CD4-positive, alpha-beta T cell (primary cell): ENCODE results near the gene MYBL2. TPM values are rescaled to one million over a fixed set of nuclear protein-coding genes. Genes with fewer than 3 reads are reported as not detected.

Experiments
- ATAC-seq: fragments of 200-7000 bp; cut with Tn5 transposase; one replicate; pipeline ENCODE4 v1.10.0; 2022; ENCODE audit warnings: mild to moderate bottlenecking; ENCODE audit not compliant: poor library complexity
- CTCF ChIA-PET: fragments of 350-600 bp; sonication (Branson Sonifier 250); formaldehyde crosslinking; loops from one replicate; lab custom pipeline; 2021; ENCODE audit warnings: antibody characterized with exemption, inconsistent platforms; lab: Charles Lee
- POLR2A ChIA-PET: fragments of 350-600 bp; sonication (Branson Sonifier 250); formaldehyde crosslinking; loops from one replicate; lab custom pipeline; 2021; ENCODE audit warnings: antibody characterized with exemption, inconsistent platforms; lab: Charles Lee
- DNase-seq, 14 experiments: peaks; one replicate each; pipeline ENCODE4 v3.0.0-alpha.2; 2013 to 2020; ENCODE audit warnings: mixed read lengths in 2 of 14
- H3K27ac ChIP-seq, 2 donors: one replicate each; pipeline versions ENCODE4 v1.5.1 to v1.7.0; 2013; ENCODE audit warnings: low read length in 2 of 2, low read depth in 1 of 2, mild to moderate bottlenecking in 1 of 2
- H3K27me3 ChIP-seq, 2 experiments: 1 replicate in 1 of 2; 2 replicates in 1 of 2; pipeline versions ENCODE4 v1.6.1 to v1.7.0; 2013; ENCODE audit warnings: low read length in 2 of 2, control low read depth in 1 of 2, mild to moderate bottlenecking in 1 of 2, moderate library complexity in 1 of 2; ENCODE audit not compliant: insufficient read depth in 2 of 2, control insufficient read depth in 1 of 2
- H3K36me3 ChIP-seq: one replicate; pipeline ENCODE4 v1.6.1; 2013; ENCODE audit warnings: low read length, control low read depth; ENCODE audit not compliant: insufficient read depth
- H3K4me1 ChIP-seq: one replicate; pipeline ENCODE4 v1.6.1; 2013; ENCODE audit warnings: low read length, control low read depth; ENCODE audit not compliant: insufficient read depth
- H3K4me3 ChIP-seq: one replicate; pipeline ENCODE4 v1.5.1; 2013; ENCODE audit warnings: mild to moderate bottlenecking, low read length, moderate library complexity
- H3K9me3 ChIP-seq, 2 experiments: 1 replicate in 1 of 2; 2 replicates in 1 of 2; pipeline versions ENCODE4 v1.6.1 to v1.7.0; 2013; ENCODE audit warnings: low read length in 2 of 2, mild to moderate bottlenecking in 2 of 2, control low read depth in 1 of 2, moderate library complexity in 1 of 2; ENCODE audit not compliant: control insufficient read depth in 1 of 2, insufficient read depth in 1 of 2
- H3K27ac Mint-ChIP-seq: one replicate; pipeline ENCODE4 v1.8.0; 2020; ENCODE audit warnings: mixed read lengths
- H3K27me3 Mint-ChIP-seq: one replicate; pipeline ENCODE4 v1.8.0; 2021; ENCODE audit warnings: mixed read lengths
- H3K36me3 Mint-ChIP-seq: one replicate; pipeline ENCODE4 v1.8.0; 2021; ENCODE audit warnings: low read depth, mixed read lengths
- H3K4me1 Mint-ChIP-seq: one replicate; pipeline ENCODE4 v1.8.0; 2021; ENCODE audit warnings: low read depth, mixed read lengths
- H3K4me3 Mint-ChIP-seq: one replicate; pipeline ENCODE4 v1.8.0; 2020; ENCODE audit warnings: mild to moderate bottlenecking, mixed read lengths
- H3K9me3 Mint-ChIP-seq: one replicate; pipeline ENCODE4 v1.8.0; 2020; ENCODE audit warnings: mixed read lengths
- CTCF ChIP-seq: fragments of 200-600 bp; IDR thresholded peaks from one replicate; pipeline ENCODE4 v1.8.0; 2022; ENCODE audit warnings: antibody characterized with exemption, mild to moderate bottlenecking
- intact Hi-C, 2 experiments: fragments of 100-400 bp; cut with DNase I in 1 of 2; cut with micrococcal nuclease in 1 of 2; formaldehyde crosslinking; loops; one replicate each; pipeline versions ENCODE4 v1.15.1 to v1.9.0; 2023 to 2025; cut with DNase I, micrococcal nuclease
- total RNA-seq, 174 experiments: library from RNA in 2 of 174; stranded (reverse) in 2 of 174; gene quantifications; one replicate each; pipeline ENCODE4 v1.2.3 and lab custom pipeline; 2021 to 2026

MYBL2 gene
- total RNA-seq, 2 experiments from 2014 or later = 0.56 to 0.69 TPM

- TF ChIP-seq CTCF = no peak
- Histone ChIP-seq H3K27me3 (no peaks in the 10 kb centered on the region), H3K36me3 (no peaks in the 10 kb centered on the region), H3K27ac (no peak overlapping the region), H3K4me1 (peaks cover 45% of the 10 kb centered on the region), H3K4me3 (no peak overlapping the region), H3K9me3 (peaks cover 0 to 7% of the 10 kb centered on the region in 2 experiments)
- Mint-ChIP-seq H3K4me3 (no peak overlapping the region), H3K36me3 (no peaks in the 10 kb centered on the region), H3K9me3 (peaks cover 4% of the 10 kb centered on the region), H3K4me1 (peaks cover 74% of the 10 kb centered on the region), H3K27ac (peak overlapping the region; percentile 75), H3K27me3 (no peaks in the 10 kb centered on the region)
- POLR2A ChIA-PET = interaction anchor here (0.5 to 0.7 kb wide), 3 partner anchors 17 to 226 kb away, joined by 3 to 5 read pairs (median 3); no protein-coding TSS in a partner anchor
- intact Hi-C loops = no loop called here
- CTCF ChIA-PET = no interaction called here
- DNase-seq (no peak), ATAC-seq (no peak)
Measured at GRCh38 chr20:43725666-43726065, 58.8 kb downstream of the MYBL2 start.

DNA sequence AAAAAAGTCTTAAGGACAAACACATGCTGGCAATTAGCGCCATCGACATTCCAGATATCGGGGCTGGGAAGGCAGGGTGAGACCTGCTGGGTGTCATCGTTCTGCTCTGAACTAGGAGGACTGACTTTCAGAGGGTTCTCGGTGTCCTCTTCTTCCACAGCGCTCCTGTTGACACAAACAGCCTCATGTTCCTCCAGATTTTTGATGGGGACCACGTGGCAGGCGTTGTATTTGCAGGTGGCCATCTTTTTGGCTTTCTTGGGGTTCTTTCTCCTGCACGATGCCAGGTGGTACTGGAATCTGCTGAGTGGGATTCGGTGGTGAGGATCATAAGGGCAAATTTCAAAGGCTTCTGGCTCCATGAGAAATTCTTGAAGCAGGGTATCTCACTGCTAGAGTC is 59.4 kb downstream of the MYBL2 start:
- H3K36me3 ChIP-seq = no peaks in the 10 kb centered on the region
- H3K27me3 ChIP-seq = no peaks in the 10 kb centered on the region
- intact Hi-C loops = no loop called here
- Mint-ChIP-seq H3K9me3 (peaks cover 4% of the 10 kb centered on the region), H3K36me3 (no peaks in the 10 kb centered on the region), H3K27ac (peak overlapping the region; percentile 42), H3K27me3 (no peaks in the 10 kb centered on the region), H3K4me3 (no peak overlapping the region), H3K4me1 (peaks cover 68% of the 10 kb centered on the region)
- no peak for ATAC-seq
- H3K4me1 ChIP-seq = peaks cover 38% of the 10 kb centered on the region
- CTCF ChIA-PET = no interaction called here
- POLR2A ChIA-PET = no interaction called here
- DNase-seq = no peak
- no peak overlapping the region for H3K4me3 ChIP-seq
- peaks cover 0 to 7% of the 10 kb centered on the region in 2 experiments for H3K9me3 ChIP-seq
- TF ChIP-seq CTCF = no peak
- H3K27ac ChIP-seq = no peak overlapping the region

DNA sequence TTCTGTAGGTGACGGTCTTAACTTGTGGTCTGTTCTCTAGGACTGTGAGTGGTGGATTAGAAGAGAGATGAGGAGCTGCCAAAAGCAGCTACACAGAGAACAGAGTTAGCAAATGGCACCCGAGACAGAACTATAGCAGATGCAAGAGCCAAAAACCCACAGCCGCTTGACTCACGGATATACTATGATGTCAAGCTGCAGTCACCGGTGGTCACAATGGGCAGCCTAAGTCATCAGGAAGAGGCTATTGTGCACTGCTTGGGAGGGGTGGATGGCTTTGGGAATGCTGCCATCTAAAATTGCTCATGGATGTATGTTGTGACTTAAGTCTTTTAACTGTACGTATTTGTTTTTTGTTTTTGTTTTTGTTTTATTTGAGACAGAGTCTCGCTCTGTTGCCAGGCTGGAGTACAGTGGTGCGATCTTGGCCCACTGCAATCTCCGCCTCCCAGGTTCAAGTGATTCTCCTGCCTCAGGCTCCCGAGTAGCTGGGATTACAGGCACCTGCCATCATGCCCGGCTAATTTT is 60.0 kb downstream of the MYBL2 start, which contains the start of gene GTSF1L:
Gene GTSF1L (minus strand): TSS at position 192 of the 528 bp plus-strand sequence. CDS start 308 bp downstream, outside the sequence.
- Histone ChIP-seq H3K27me3 (no peaks in the 10 kb centered on the region), H3K9me3 (peaks cover 0 to 7% of the 10 kb centered on the region in 2 experiments), H3K4me1 (peaks cover 35% of the 10 kb centered on the region), H3K27ac (no peak within 1 kb of the TSS), H3K4me3 (no peak within 1 kb of the TSS), H3K36me3 (no peaks in the 10 kb centered on the region)
- H3K4me1 Mint-ChIP-seq = peaks cover 67% of the 10 kb centered on the region
- DNase-seq (no peak), ATAC-seq (no peak)
- no peaks in the 10 kb centered on the region for H3K36me3 Mint-ChIP-seq
- H3K27me3 Mint-ChIP-seq = no peaks in the 10 kb centered on the region
- CTCF ChIA-PET = interaction anchor here (1.1 kb wide), 1 partner anchor 8 kb away, joined by 6 read pairs; no protein-coding TSS in a partner anchor
- no peak for TF ChIP-seq CTCF
- H3K9me3 Mint-ChIP-seq = peaks cover 4% of the 10 kb centered on the region
- POLR2A ChIA-PET = no interaction called here
- H3K4me3 Mint-ChIP-seq = no peak within 1 kb of the TSS
- peak within 1 kb of the TSS; percentile 75 for H3K27ac Mint-ChIP-seq
- intact Hi-C loops = no loop called here
